RWPE2 (cell line): ENCODE measurements around the gene GALNT10.

ENCODE experiments used
- ATAC-seq: fragments of 200-7000 bp; cut with Tn5 transposase; 3 replicates; pipeline ENCODE4 v1.9.1; 2021; ENCODE audit warnings: low read depth
- DNase-seq: peaks from one replicate; pipeline ENCODE4 v3.0.0-alpha.2; 2020; ENCODE audit warnings: low spot score
- H3K27ac ChIP-seq: fragments of 450-650 bp; 2 replicates; pipeline ENCODE4 v1.5.1; 2017; ENCODE audit warnings: mild to moderate bottlenecking; ENCODE audit not compliant: poor library complexity, severe bottlenecking
- H3K27me3 ChIP-seq: fragments of 250-450 bp; sonication (Bioruptor Pico); 2 replicates; pipeline ENCODE4 v1.5.1; 2021; ENCODE audit warnings: mild to moderate bottlenecking, moderate library complexity; ENCODE audit not compliant: insufficient read depth, poor library complexity, severe bottlenecking
- H3K36me3 ChIP-seq: fragments of 250-450 bp; sonication (Bioruptor Pico); 2 replicates; pipeline ENCODE4 v1.5.1; 2020; ENCODE audit warnings: low read depth, mild to moderate bottlenecking, moderate library complexity
- H3K4me1 ChIP-seq: fragments of 250-450 bp; sonication (Bioruptor Pico); 2 replicates; pipeline ENCODE4 v1.5.1; 2021; ENCODE audit warnings: mild to moderate bottlenecking, moderate library complexity; ENCODE audit not compliant: insufficient read depth, poor library complexity, severe bottlenecking
- H3K4me3 ChIP-seq: fragments of 250-450 bp; sonication (Bioruptor Pico); 2 replicates; pipeline ENCODE4 v1.5.1; 2021; ENCODE audit warnings: mild to moderate bottlenecking, moderate library complexity; ENCODE audit not compliant: severe bottlenecking
- H3K9me3 ChIP-seq: fragments of 250-450 bp; sonication (Bioruptor Pico); 2 replicates; pipeline ENCODE4 v1.5.1; 2021; ENCODE audit warnings: mild to moderate bottlenecking, moderate library complexity; ENCODE audit not compliant: severe bottlenecking
- CTCF ChIP-seq: fragments of 450-650 bp; IDR thresholded peaks from one replicate; pipeline ENCODE4 v1.5.1; 2017; ENCODE audit warnings: mild to moderate bottlenecking, moderate library complexity; ENCODE audit not compliant: poor library complexity, severe bottlenecking

GALNT10 gene

DNA sequence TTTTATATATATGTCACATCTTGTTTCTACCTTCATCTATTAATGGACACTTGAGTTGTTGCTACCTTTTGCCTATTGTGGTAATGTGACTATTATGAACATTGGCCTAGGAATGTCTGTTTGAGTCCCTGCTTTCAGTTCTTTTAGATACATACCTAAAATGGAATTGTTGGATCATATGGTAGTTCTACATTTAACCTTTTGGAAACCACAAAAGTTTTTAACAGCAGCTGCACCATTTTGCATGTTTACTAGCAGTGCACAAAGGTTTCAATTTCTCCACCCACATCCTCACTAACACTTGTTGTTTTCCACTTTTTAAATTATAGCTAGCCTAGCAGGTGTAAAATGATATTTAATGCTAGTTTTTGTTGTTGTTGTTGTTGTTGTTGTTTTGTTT, 88.4 kb downstream of the GALNT10 start:
- Histone ChIP-seq H3K9me3 (no peaks in the 10 kb centered on the region), H3K4me3 (no peak overlapping the region), H3K27me3 (no peaks in the 10 kb centered on the region), H3K4me1 (no peaks in the 10 kb centered on the region), H3K36me3 (no peaks in the 10 kb centered on the region), H3K27ac (no peak overlapping the region)
- DNase-seq (no peak), ATAC-seq (no peak)
- TF ChIP-seq CTCF: no peak

GRCh38 chr5:154284433-154284832, 93.9 kb downstream of the GALNT10 start:
- Histone ChIP-seq H3K9me3 (no peaks in the 10 kb centered on the region), H3K36me3 (no peaks in the 10 kb centered on the region), H3K4me1 (peaks cover 35% of the 10 kb centered on the region), H3K4me3 (no peak overlapping the region), H3K27me3 (no peaks in the 10 kb centered on the region), H3K27ac (peak overlapping the region; percentile 69)
- DNase-seq (no peak), ATAC-seq (no peak)
- TF ChIP-seq CTCF: no peak

- Histone ChIP-seq H3K27me3 (no peaks in the 10 kb centered on the region), H3K4me3 (no peak overlapping the region), H3K4me1 (peaks cover 35% of the 10 kb centered on the region), H3K9me3 (no peaks in the 10 kb centered on the region), H3K27ac (peak overlapping the region; percentile 69), H3K36me3 (no peaks in the 10 kb centered on the region)
- DNase-seq (no peak), ATAC-seq (peak; percentile 97)
- no peak for TF ChIP-seq CTCF
Observed at GRCh38 chr5:154285661-154286408, 95.3 kb downstream of the GALNT10 start.

- Histone ChIP-seq H3K9me3 (no peaks in the 10 kb centered on the region), H3K36me3 (no peaks in the 10 kb centered on the region), H3K27ac (peak overlapping the region; percentile 69), H3K4me1 (peaks cover 35% of the 10 kb centered on the region), H3K4me3 (no peak overlapping the region), H3K27me3 (no peaks in the 10 kb centered on the region)
- no peak for TF ChIP-seq CTCF
- DNase-seq (no peak), ATAC-seq (no peak)
Observed at GRCh38 chr5:154286557-154286956, 96.0 kb downstream of the GALNT10 start.

DNA sequence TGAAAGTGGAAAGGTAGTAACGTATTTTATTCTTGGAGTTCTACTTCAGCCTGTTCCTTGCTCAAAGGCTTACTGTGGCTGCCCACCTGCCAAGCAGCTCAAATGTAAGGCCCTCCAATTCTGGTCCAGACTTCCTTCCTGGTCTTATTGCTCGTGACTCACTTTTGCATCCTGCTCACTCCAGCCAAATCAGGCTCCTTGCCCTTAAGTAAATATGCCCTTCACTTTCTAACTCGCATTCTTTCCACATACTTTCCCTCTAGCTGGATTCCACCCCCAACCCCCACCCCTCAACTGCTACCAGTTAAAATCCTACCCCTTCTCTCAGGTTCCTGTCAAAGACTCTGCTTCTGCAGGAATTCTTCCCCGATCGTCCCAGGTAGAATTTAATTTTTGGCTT, 96.6 kb downstream of the GALNT10 start:
- peak; percentile 81 for ATAC-seq
- H3K4me1 ChIP-seq: peaks cover 35% of the 10 kb centered on the region
- no peak for TF ChIP-seq CTCF
- no peaks in the 10 kb centered on the region for H3K36me3 ChIP-seq
- H3K9me3 ChIP-seq: no peaks in the 10 kb centered on the region
- no peaks in the 10 kb centered on the region for H3K27me3 ChIP-seq
- DNase-seq: no peak
- peak overlapping the region; percentile 69 for H3K27ac ChIP-seq
- no peak overlapping the region for H3K4me3 ChIP-seq
